ENCODE data around the gene CPA5.

The CPA5 gene

GRCh38 chr7:130366564-130366963 lies 21.9 kb downstream of the CPA5 start:
- Histone ChIP-seq H3K36me3 (no peaks in the 10 kb centered on the region), H3K9me3 (ENCODE audit: severe bottlenecking) (no peaks in the 10 kb centered on the region), H3K27ac (no peak overlapping the region), H3K27me3 (ENCODE audit: insufficient read depth, low read depth, severe bottlenecking) (no peaks in the 10 kb centered on the region), H3K4me3 (ENCODE audit: low read depth, low read length) (no peak overlapping the region)
- no peak for DNase-seq
- TF ChIP-seq CTCF (IDR thresholded peaks at IDR 0.05; ENCODE audit: low read depth, low read length): no peak

GRCh38 chr7:130367088-130367755 lies 22.6 kb downstream of the CPA5 start:
- no peaks in the 10 kb centered on the region for H3K36me3 ChIP-seq
- H3K27ac ChIP-seq: no peak overlapping the region
- H3K4me3 ChIP-seq (ENCODE audit: low read depth, low read length): no peak overlapping the region
- H3K9me3 ChIP-seq (ENCODE audit: severe bottlenecking): no peaks in the 10 kb centered on the region
- no peaks in the 10 kb centered on the region for H3K27me3 ChIP-seq (ENCODE audit: insufficient read depth, low read depth, severe bottlenecking)
- DNase-seq: no peak
- TF ChIP-seq CTCF (IDR thresholded peaks at IDR 0.05; ENCODE audit: low read depth, low read length): no peak

- H3K27ac ChIP-seq: no peak overlapping the region
- H3K9me3 ChIP-seq (ENCODE audit: severe bottlenecking): no peaks in the 10 kb centered on the region
- no peaks in the 10 kb centered on the region for H3K36me3 ChIP-seq
- no peak overlapping the region for H3K4me3 ChIP-seq (ENCODE audit: low read depth, low read length)
- no peaks in the 10 kb centered on the region for H3K27me3 ChIP-seq (ENCODE audit: insufficient read depth, low read depth, severe bottlenecking)
- TF ChIP-seq CTCF (IDR thresholded peaks at IDR 0.05; ENCODE audit: low read depth, low read length): no peak
- DNase-seq: no peak
Measured at GRCh38 chr7:130367836-130368746, 23.5 kb downstream of the CPA5 start.

GRCh38 chr7:130369110-130369711 lies 24.6 kb downstream of the CPA5 start:
- H3K9me3 ChIP-seq (ENCODE audit: severe bottlenecking): no peaks in the 10 kb centered on the region
- H3K27ac ChIP-seq: no peak overlapping the region
- no peaks in the 10 kb centered on the region for H3K27me3 ChIP-seq (ENCODE audit: insufficient read depth, low read depth, severe bottlenecking)
- no peaks in the 10 kb centered on the region for H3K36me3 ChIP-seq
- no peak overlapping the region for H3K4me3 ChIP-seq (ENCODE audit: low read depth, low read length)
- DNase-seq: no peak
- TF ChIP-seq CTCF (IDR thresholded peaks at IDR 0.05; ENCODE audit: low read depth, low read length): no peak

- Histone ChIP-seq H3K4me3 (ENCODE audit: low read depth, low read length) (no peak overlapping the region), H3K27ac (no peak overlapping the region), H3K27me3 (ENCODE audit: insufficient read depth, low read depth, severe bottlenecking) (no peaks in the 10 kb centered on the region), H3K36me3 (no peaks in the 10 kb centered on the region), H3K9me3 (ENCODE audit: severe bottlenecking) (no peaks in the 10 kb centered on the region)
- TF ChIP-seq CTCF (IDR thresholded peaks at IDR 0.05; ENCODE audit: low read depth, low read length): no peak
- DNase-seq: no peak
Measured at GRCh38 chr7:130369831-130370550, 25.4 kb downstream of the CPA5 start.

Measured in WERI-Rb-1 (cell line).